HepG2 (cell line): ENCODE results near the gene HSD17B2. TPM values are rescaled to one million over a fixed set of nuclear protein-coding genes. Genes with fewer than 3 reads are reported as not detected.

Experiments used
- ATAC-seq: fragments of 200-7000 bp; cut with Tn5 transposase; 3 replicates; pipeline ENCODE4 v1.9.1; 2020; ENCODE audit warnings: mild to moderate bottlenecking, moderate library complexity
- BruUV-seq: library from RNA; stranded (reverse); fragments of 400-500 nt; replicated peaks from 2 replicates; lab custom pipeline; 2021; lab: Mats Ljungman, UMichigan
- CTCF ChIA-PET: fragments of 300-600 bp; formaldehyde crosslinking; extraction: SDS; loops from one replicate; lab custom pipeline; 2021; ENCODE audit warnings: low total read pairs, inconsistent platforms, low intra/inter-chr PET ratio; lab: Yijun Ruan, JAX
- POLR2A ChIA-PET: fragments of 350-600 bp; sonication (Branson Sonifier 250); formaldehyde crosslinking; loops from one replicate; lab custom pipeline; 2020; ENCODE audit warnings: antibody characterized with exemption, inconsistent platforms; lab: Yijun Ruan, JAX
- DNase-seq: peaks from one replicate; pipeline ENCODE4 v3.0.0-alpha.2; 2015; ENCODE audit warnings: low spot score
- FAIRE-seq: peaks from 3 replicates; lab custom pipeline; 2011; peaks lifted over from hg19 to GRCh38; lab: Jason Lieb, UNC
- H2AFZ ChIP-seq: one replicate; pipeline ENCODE4 v1.6.1; 2011; ENCODE audit warnings: low read length, inconsistent platforms
- H3K27ac ChIP-seq: fragments of 300-600 bp; 3 replicates; pipeline ENCODE4 v1.8.0; 2011; ENCODE audit warnings: mixed run types, mild to moderate bottlenecking, mixed read lengths, low read length, inconsistent platforms; ENCODE audit not compliant: insufficient read depth; ENCODE audit errors: extremely low read length
- H3K27me3 ChIP-seq, 2 experiments: fragments of 200-600 bp in 1 of 2; 2 replicates in 1 of 2; 3 replicates in 1 of 2; pipeline versions ENCODE4 v1.6.0 to v1.8.0; 2011; ENCODE audit warnings: low read length in 2 of 2, mild to moderate bottlenecking in 2 of 2, moderate library complexity in 2 of 2, inconsistent platforms in 1 of 2; ENCODE audit not compliant: insufficient read depth in 2 of 2, control insufficient read depth in 1 of 2
- H3K36me3 ChIP-seq, 2 experiments: fragments of 200-600 bp in 1 of 2; replicated peaks in 1 of 2; 2 replicates in 1 of 2; 3 replicates in 1 of 2; pipeline versions ENCODE4 v1.5.1 to v1.8.0; 2011; ENCODE audit warnings: low read length in 2 of 2, inconsistent platforms in 1 of 2; ENCODE audit not compliant: insufficient read depth in 2 of 2, control insufficient read depth in 1 of 2
- H3K4me1 ChIP-seq: 2 replicates; pipeline ENCODE4 v1.5.1; 2012; ENCODE audit warnings: low read length, inconsistent platforms; ENCODE audit not compliant: insufficient read depth
- H3K4me2 ChIP-seq: 2 replicates; pipeline ENCODE4 v1.6.0; 2011; ENCODE audit warnings: low read depth, low read length, inconsistent platforms
- H3K4me3 ChIP-seq, 3 experiments: fragments of 200-600 bp in 1 of 3; sonication (generic), shearing (Covaris generic) in 1 of 3; replicated peaks in 1 of 3; 2 replicates each; pipeline ENCODE4 v1.5.1; 2011 to 2016; ENCODE audit warnings: low read length in 3 of 3, inconsistent platforms in 2 of 3, low read depth in 2 of 3, mild to moderate bottlenecking in 2 of 3, control low read depth in 1 of 3, mixed read lengths in 1 of 3; ENCODE audit not compliant: insufficient read depth in 1 of 3
- H3K79me2 ChIP-seq: one replicate; pipeline ENCODE4 v1.6.1; 2011; ENCODE audit warnings: low read length, inconsistent platforms; ENCODE audit not compliant: insufficient read depth
- H3K9ac ChIP-seq: 2 replicates; pipeline ENCODE4 v1.6.0; 2011; ENCODE audit warnings: mild to moderate bottlenecking, low read depth, low read length, inconsistent platforms; ENCODE audit not compliant: insufficient read depth
- H3K9me3 ChIP-seq: 2 replicates; pipeline ENCODE4 v1.5.1; 2012; ENCODE audit warnings: mild to moderate bottlenecking, low read length
- H4K20me1 ChIP-seq: 2 replicates; pipeline ENCODE4 v1.6.0; 2011; ENCODE audit warnings: inconsistent platforms, mild to moderate bottlenecking, low read length, moderate library complexity; ENCODE audit not compliant: insufficient read depth
- CBX5 ChIP-seq: sonication (generic); formaldehyde crosslinking; IDR thresholded peaks from 2 replicates; pipeline ENCODE4 v1.4.0; 2020; ENCODE audit warnings: missing genetic modification reagents, borderline replicate concordance
- ETV6 ChIP-seq: sonication (generic); formaldehyde crosslinking; conservative IDR thresholded peaks from 2 replicates; pipeline ENCODE4 v1.4.0; 2020; ENCODE audit warnings: missing genetic modification reagents
- FOXA1 ChIP-seq, 2 experiments: fragments of 450-650 bp in 1 of 2; sonication (generic) in 1 of 2; formaldehyde crosslinking in 1 of 2; IDR thresholded peaks; 2 replicates each; pipeline versions ENCODE4 v1.4.0 to v1.6.1; 2016 to 2020; ENCODE audit warnings: missing genetic modification reagents in 1 of 2
- ISX ChIP-seq: sonication (generic); formaldehyde crosslinking; conservative IDR thresholded peaks from 2 replicates; pipeline ENCODE4 v1.5.0; 2020; ENCODE audit warnings: missing genetic modification reagents
- JDP2 ChIP-seq: sonication (generic); formaldehyde crosslinking; IDR thresholded peaks from 2 replicates; pipeline ENCODE4 v1.8.1; 2022; ENCODE audit warnings: missing genetic modification reagents, borderline replicate concordance
- KLF15 ChIP-seq: sonication (generic); formaldehyde crosslinking; IDR thresholded peaks from 2 replicates; pipeline ENCODE4 v1.8.1; 2023; ENCODE audit warnings: borderline replicate concordance, mild to moderate bottlenecking, inconsistent platforms, missing genetic modification reagents, mixed read lengths
- NFYB ChIP-seq: sonication (generic); formaldehyde crosslinking; IDR thresholded peaks from 2 replicates; pipeline ENCODE4 v1.4.0; 2020; ENCODE audit warnings: missing genetic modification reagents
- U2AF1 ChIP-seq: fragments of 200-400 bp; formaldehyde crosslinking; optimal IDR thresholded peaks from 2 replicates; pipeline ENCODE3; 2017; ENCODE audit warnings: mild to moderate bottlenecking, low read depth, low read length
- ZNF124 ChIP-seq: sonication (generic); formaldehyde crosslinking; IDR thresholded peaks from 2 replicates; pipeline ENCODE4 v1.4.0; 2020; ENCODE audit warnings: missing genetic modification reagents
- ZNF564 ChIP-seq: sonication (generic); formaldehyde crosslinking; IDR thresholded peaks from 2 replicates; pipeline ENCODE4 v1.8.1; 2023; ENCODE audit warnings: mild to moderate bottlenecking, missing genetic modification reagents
- WGBS: methylation state at CpG from one replicate; pipeline ENCODE4 v1.1.6; 2017; ENCODE audit warnings: low lambda C conversion rate; 5-methylcytosine and 5-hydroxymethylcytosine counted together
- in situ Hi-C: cut with HindIII; loops from 2 replicates; pipeline ENCODE4 v1.10.0; 2017; ENCODE audit warnings: low pct_unique_long_range_greater_than_20kb; ENCODE audit not compliant: extremely low pct_ligation_motif_present
- intact Hi-C: fragments of 100-400 bp; cut with micrococcal nuclease; formaldehyde crosslinking; loops from one replicate; pipeline ENCODE4 v1.10.0; 2022; ENCODE audit not compliant: unreplicated experiment
- polyA plus RNA-seq, 8 experiments: library from polyadenylated mRNA; depleted of rRNA in 3 of 8; stranded (reverse) in 7 of 8; unstranded in 1 of 8; fragments of >200 nt; fragmentation: Illumina TruSeq in 4 of 8; extraction: Trizol in 4 of 8; gene quantifications; 2 replicates each; pipeline versions ENCODE4 v1.2.1 to v1.2.3, GENCODE V29; 2011 to 2016; ENCODE audit warnings: low read depth in 4 of 8, missing spikeins in 1 of 8, mixed read lengths in 1 of 8; ENCODE audit not compliant: insufficient read depth in 1 of 8
- total RNA-seq, 5 experiments: library from RNA; depleted of rRNA; stranded (reverse); fragments of >200 nt; fragmentation: Illumina TruSeq; extraction: Trizol; gene quantifications; 2 replicates each; pipeline ENCODE4 v1.2.3, GENCODE V29; 2016; ENCODE audit warnings: low read depth in 1 of 5
- TF ChIP-seq, protein P1 (sequence below): sonication (generic); formaldehyde crosslinking; IDR thresholded peaks from 2 replicates; pipeline ENCODE4 v1.5.0; 2020; ENCODE audit warnings: mild to moderate bottlenecking, missing genetic modification reagents
- TF ChIP-seq, protein P2 (sequence below): sonication (generic); formaldehyde crosslinking; IDR thresholded peaks from 2 replicates; pipeline ENCODE4 v1.4.0; 2020; ENCODE audit warnings: missing genetic modification reagents
- TF ChIP-seq, protein P3 (sequence below): IDR thresholded peaks from 2 replicates; pipeline ENCODE4 v1.4.0; 2020; ENCODE audit warnings: mild to moderate bottlenecking, missing genetic modification reagents

The HSD17B2 gene
- total and polyA plus RNA-seq, 2 of the 13 experiments (the other 11 are each of a cell fraction or from before 2014, with no cell fraction given), result 26.3 to 69.3 TPM

DNA sequence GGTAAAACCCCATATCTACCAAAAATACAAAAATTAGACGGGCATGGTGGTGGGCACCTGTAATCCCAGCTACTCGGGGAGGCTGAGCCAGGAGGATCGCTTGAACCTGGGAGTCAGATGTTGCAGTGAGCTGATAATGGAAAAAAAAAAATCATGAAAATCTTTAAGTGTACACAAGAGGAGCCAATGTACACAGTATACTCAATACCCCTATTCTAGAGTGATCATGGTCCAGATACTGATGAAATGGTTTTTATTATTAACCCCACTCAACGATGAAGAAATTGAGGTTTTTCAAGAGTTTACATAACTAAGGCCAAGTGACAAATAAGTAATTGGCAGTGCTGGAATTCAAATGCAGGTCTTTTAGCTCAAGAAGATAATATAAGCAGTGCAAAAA, 11.5 kb downstream of the HSD17B2 start:
- no peak for FAIRE-seq
- 85% methylated on average over 4 of the region's 4 CpGs for WGBS
- no peak overlapping the region for H3K4me3 ChIP-seq
- H3K27ac ChIP-seq, result no peak overlapping the region
- H3K4me2 ChIP-seq, result no peak overlapping the region
- no TSS peak for BruUV-seq
- intact Hi-C loops (no loop called here), in situ Hi-C loops (no loop called here)
- peaks cover 2 to 5% of the 10 kb centered on the region in 2 experiments; a peak in 3 of 5 replicates for H3K36me3 ChIP-seq
- no peak for TF ChIP-seq NFYB
- TF ChIP-seq FOXA1 (IDR thresholded peaks at IDR 0.05), result no peak
- TF ChIP-seq FOXA1 (CRISPR knock-in tag; IDR thresholded peaks at IDR 0.05), result no peak
- TF ChIP-seq, protein P1, sequence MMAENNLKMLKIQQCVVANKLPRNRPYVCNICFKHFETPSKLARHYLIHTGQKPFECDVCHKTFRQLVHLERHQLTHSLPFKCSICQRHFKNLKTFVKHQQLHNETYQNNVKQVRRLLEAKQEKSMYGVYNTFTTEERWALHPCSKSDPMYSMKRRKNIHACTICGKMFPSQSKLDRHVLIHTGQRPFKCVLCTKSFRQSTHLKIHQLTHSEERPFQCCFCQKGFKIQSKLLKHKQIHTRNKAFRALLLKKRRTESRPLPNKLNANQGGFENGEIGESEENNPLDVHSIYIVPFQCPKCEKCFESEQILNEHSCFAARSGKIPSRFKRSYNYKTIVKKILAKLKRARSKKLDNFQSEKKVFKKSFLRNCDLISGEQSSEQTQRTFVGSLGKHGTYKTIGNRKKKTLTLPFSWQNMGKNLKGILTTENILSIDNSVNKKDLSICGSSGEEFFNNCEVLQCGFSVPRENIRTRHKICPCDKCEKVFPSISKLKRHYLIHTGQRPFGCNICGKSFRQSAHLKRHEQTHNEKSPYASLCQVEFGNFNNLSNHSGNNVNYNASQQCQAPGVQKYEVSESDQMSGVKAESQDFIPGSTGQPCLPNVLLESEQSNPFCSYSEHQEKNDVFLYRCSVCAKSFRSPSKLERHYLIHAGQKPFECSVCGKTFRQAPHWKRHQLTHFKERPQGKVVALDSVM (CRISPR knock-in tag), result peak; percentile 82
- TF ChIP-seq KLF15 (CRISPR knock-in tag), result no peak
- ChIA-PET POLR2A (no interaction called here), CTCF (no interaction called here)
- H3K27me3 ChIP-seq, result no peaks in the 10 kb centered on the region
- H3K79me2 ChIP-seq, result peaks cover 35% of the 10 kb centered on the region
- H3K9me3 ChIP-seq, result no peaks in the 10 kb centered on the region
- H4K20me1 ChIP-seq, result no peaks in the 10 kb centered on the region; the same call in 1 of the 2 replicates
- no peak for ATAC-seq
- H3K4me1 ChIP-seq, result peaks cover 82% of the 10 kb centered on the region
- DNase-seq, result no peak
- H3K9ac ChIP-seq, result no peak overlapping the region
- H2AFZ ChIP-seq, result no peak overlapping the region

DNA sequence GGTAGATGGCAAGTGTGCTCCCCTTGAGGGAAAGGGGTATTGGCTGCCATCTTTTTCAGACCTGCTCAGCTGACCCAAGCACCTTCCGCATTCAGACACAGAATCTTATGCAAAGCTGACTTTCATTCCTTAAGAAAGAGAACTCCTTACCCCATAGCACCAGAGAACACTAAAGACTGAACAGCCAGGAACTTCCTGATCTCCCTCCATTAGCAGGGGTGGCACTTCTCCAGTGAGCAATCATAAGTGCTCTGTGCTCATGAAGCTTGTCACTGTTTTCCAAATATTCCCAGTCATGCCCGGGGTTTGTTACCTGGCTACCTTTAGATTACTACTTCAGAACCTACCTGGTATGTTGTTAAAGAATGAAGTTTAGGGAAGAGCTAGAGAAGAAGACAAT, 11.9 kb downstream of the HSD17B2 start:
- Histone ChIP-seq H3K27ac (no peak overlapping the region), H3K9ac (no peak overlapping the region), H3K4me3 (no peak overlapping the region), H3K4me2 (no peak overlapping the region), H3K27me3 (no peaks in the 10 kb centered on the region), H3K36me3 (peaks cover 2 to 5% of the 10 kb centered on the region in 2 experiments; a peak in 3 of 5 replicates), H3K9me3 (no peaks in the 10 kb centered on the region), H2AFZ (no peak overlapping the region), H3K79me2 (peaks cover 36% of the 10 kb centered on the region), H3K4me1 (peaks cover 85% of the 10 kb centered on the region), H4K20me1 (no peaks in the 10 kb centered on the region; the same call in 1 of the 2 replicates)
- FAIRE-seq (no peak), ATAC-seq (no peak), DNase-seq (no peak)
- no peak for TF ChIP-seq ISX
- TF ChIP-seq JDP2 (CRISPR knock-in tag), result no peak
- no peak for TF ChIP-seq ZNF564
- TF ChIP-seq, protein P2, sequence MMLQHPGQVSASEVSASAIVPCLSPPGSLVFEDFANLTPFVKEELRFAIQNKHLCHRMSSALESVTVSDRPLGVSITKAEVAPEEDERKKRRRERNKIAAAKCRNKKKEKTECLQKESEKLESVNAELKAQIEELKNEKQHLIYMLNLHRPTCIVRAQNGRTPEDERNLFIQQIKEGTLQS, result no peak
- TF ChIP-seq ZNF124 (CRISPR knock-in tag), result no peak
- TF ChIP-seq CBX5 (CRISPR knock-in tag), result no peak
- TF ChIP-seq U2AF1, result no peak
- TF ChIP-seq, protein P3, sequence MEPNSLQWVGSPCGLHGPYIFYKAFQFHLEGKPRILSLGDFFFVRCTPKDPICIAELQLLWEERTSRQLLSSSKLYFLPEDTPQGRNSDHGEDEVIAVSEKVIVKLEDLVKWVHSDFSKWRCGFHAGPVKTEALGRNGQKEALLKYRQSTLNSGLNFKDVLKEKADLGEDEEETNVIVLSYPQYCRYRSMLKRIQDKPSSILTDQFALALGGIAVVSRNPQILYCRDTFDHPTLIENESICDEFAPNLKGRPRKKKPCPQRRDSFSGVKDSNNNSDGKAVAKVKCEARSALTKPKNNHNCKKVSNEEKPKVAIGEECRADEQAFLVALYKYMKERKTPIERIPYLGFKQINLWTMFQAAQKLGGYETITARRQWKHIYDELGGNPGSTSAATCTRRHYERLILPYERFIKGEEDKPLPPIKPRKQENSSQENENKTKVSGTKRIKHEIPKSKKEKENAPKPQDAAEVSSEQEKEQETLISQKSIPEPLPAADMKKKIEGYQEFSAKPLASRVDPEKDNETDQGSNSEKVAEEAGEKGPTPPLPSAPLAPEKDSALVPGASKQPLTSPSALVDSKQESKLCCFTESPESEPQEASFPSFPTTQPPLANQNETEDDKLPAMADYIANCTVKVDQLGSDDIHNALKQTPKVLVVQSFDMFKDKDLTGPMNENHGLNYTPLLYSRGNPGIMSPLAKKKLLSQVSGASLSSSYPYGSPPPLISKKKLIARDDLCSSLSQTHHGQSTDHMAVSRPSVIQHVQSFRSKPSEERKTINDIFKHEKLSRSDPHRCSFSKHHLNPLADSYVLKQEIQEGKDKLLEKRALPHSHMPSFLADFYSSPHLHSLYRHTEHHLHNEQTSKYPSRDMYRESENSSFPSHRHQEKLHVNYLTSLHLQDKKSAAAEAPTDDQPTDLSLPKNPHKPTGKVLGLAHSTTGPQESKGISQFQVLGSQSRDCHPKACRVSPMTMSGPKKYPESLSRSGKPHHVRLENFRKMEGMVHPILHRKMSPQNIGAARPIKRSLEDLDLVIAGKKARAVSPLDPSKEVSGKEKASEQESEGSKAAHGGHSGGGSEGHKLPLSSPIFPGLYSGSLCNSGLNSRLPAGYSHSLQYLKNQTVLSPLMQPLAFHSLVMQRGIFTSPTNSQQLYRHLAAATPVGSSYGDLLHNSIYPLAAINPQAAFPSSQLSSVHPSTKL, result no peak
- no peak for TF ChIP-seq ETV6
- BruUV-seq, result no TSS peak
- intact Hi-C loops, result no loop called here
- ChIA-PET POLR2A (no interaction called here), CTCF (no interaction called here)
- in situ Hi-C loops, result no loop called here
- WGBS, result 100% methylated on average over 2 of the region's 2 CpGs
